Fibroblast of mammary gland (primary cell): ENCODE data around the gene UFL1.

Experiments
- DNase-seq: peaks from one replicate; pipeline ENCODE4 v3.0.0-alpha.2; 2010; ENCODE audit warnings: low read depth
- H3K4me3 ChIP-seq: 2 replicates; pipeline ENCODE4 v1.5.1; 2011; ENCODE audit warnings: low read depth, mild to moderate bottlenecking, low read length, moderate library complexity; ENCODE audit not compliant: control insufficient read depth
- CTCF ChIP-seq: conservative IDR thresholded peaks from 2 replicates; pipeline ENCODE4 v1.5.1; 2011; ENCODE audit warnings: low read depth, low read length, inconsistent platforms; ENCODE audit not compliant: control insufficient read depth, insufficient read depth

Gene UFL1

GRCh38 chr6:96509281-96509680 is 12.3 kb upstream of the UFL1 start:
- no peak for TF ChIP-seq CTCF
- no peak overlapping the region for H3K4me3 ChIP-seq
- DNase-seq, result no peak

- TF ChIP-seq CTCF, result no peak
- peak; percentile 15 for DNase-seq
- H3K4me3 ChIP-seq, result peak overlapping the region; percentile 82
Measured at GRCh38 chr6:96520171-96521115, 1.2 kb upstream of the UFL1 start.

GRCh38 chr6:96521306-96521643 is 331 bp upstream of the UFL1 start:
- peak overlapping the region; percentile 82 for H3K4me3 ChIP-seq
- no peak for DNase-seq
- TF ChIP-seq CTCF, result no peak

- peak overlapping the region; percentile 82 for H3K4me3 ChIP-seq
- peak; percentile 35 for DNase-seq
- no peak for TF ChIP-seq CTCF
Measured at GRCh38 chr6:96522465-96523009, 931 bp downstream of the UFL1 start.

GRCh38 chr6:96528193-96528592 is 6.6 kb downstream of the UFL1 start:
- no peak for TF ChIP-seq CTCF
- no peak overlapping the region for H3K4me3 ChIP-seq
- DNase-seq, result no peak

- TF ChIP-seq CTCF, result no peak
- peak; percentile 8 for DNase-seq
Measured at GRCh38 chr6:96532399-96532798, 10.8 kb downstream of the UFL1 start.

GRCh38 chr6:96537726-96538125 is 16.1 kb downstream of the UFL1 start:
- no peak for TF ChIP-seq CTCF
- H3K4me3 ChIP-seq, result no peak overlapping the region
- DNase-seq, result no peak

More at GRCh38 chr6:96532399-96532798, 10.8 kb downstream of the UFL1 start:
- H3K4me3 ChIP-seq, result no peak overlapping the region
